ENCODE measurements around the gene EPAS1.

GRCh38 chr2:46259777-46260168 is 37.4 kb upstream of the EPAS1 start:
- no peak for TF ChIP-seq CTCF (conservative IDR thresholded peaks at IDR 0.05; ENCODE audit: low read depth, low read length)
- TF ChIP-seq EZH2 (IDR thresholded peaks at IDR 0.05; ENCODE audit: low read length, unreplicated experiment): no peak
- no peak for TF ChIP-seq EZH2phosphoT487 (IDR thresholded peaks at IDR 0.05; ENCODE audit: borderline replicate concordance, low read length)
